22Rv1 (cell line): ENCODE measurements around the gene LAGE3.

ENCODE experiments used
- H3K27ac ChIP-seq: fragments of 450-650 bp; 2 replicates; pipeline ENCODE4 v1.5.1; 2017
- ZFX ChIP-seq: fragments of 450-650 bp; IDR thresholded peaks from 2 replicates; pipeline ENCODE4 v1.6.1; 2017; ENCODE audit warnings: antibody characterized with exemption, borderline replicate concordance
- TF ChIP-seq, protein P1 (sequence below): fragments of 450-650 bp; IDR thresholded peaks from 2 replicates; pipeline ENCODE4 v1.5.1; 2017; ENCODE audit warnings: mild to moderate bottlenecking

The LAGE3 gene

DNA sequence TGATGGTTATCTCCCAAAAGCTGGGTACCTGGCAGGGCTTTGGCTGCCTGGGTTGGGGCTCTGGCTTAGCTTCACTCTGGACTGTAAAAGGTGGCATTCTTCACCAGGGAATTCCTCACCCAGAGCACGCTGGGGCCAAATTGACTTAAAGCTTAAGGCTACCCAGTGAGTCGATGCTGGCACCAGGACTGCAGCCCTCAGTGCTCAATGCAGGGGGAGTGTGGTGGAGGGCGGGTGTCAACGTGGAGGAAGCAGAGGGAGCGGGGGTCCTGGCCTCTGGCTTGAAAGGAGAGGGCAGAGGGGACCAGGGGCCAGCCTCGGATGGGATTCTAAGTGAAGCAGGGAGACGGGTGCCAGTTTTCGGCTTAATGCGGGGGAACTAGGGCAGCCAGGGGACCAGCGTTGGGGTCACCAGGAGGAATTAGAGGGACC lies 35.6 kb downstream of the LAGE3 start:
- TF ChIP-seq, protein P1, sequence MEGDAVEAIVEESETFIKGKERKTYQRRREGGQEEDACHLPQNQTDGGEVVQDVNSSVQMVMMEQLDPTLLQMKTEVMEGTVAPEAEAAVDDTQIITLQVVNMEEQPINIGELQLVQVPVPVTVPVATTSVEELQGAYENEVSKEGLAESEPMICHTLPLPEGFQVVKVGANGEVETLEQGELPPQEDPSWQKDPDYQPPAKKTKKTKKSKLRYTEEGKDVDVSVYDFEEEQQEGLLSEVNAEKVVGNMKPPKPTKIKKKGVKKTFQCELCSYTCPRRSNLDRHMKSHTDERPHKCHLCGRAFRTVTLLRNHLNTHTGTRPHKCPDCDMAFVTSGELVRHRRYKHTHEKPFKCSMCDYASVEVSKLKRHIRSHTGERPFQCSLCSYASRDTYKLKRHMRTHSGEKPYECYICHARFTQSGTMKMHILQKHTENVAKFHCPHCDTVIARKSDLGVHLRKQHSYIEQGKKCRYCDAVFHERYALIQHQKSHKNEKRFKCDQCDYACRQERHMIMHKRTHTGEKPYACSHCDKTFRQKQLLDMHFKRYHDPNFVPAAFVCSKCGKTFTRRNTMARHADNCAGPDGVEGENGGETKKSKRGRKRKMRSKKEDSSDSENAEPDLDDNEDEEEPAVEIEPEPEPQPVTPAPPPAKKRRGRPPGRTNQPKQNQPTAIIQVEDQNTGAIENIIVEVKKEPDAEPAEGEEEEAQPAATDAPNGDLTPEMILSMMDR, result no peak
- TF ChIP-seq ZFX, result no peak
- H3K27ac ChIP-seq, result peak overlapping the region; percentile 72

DNA sequence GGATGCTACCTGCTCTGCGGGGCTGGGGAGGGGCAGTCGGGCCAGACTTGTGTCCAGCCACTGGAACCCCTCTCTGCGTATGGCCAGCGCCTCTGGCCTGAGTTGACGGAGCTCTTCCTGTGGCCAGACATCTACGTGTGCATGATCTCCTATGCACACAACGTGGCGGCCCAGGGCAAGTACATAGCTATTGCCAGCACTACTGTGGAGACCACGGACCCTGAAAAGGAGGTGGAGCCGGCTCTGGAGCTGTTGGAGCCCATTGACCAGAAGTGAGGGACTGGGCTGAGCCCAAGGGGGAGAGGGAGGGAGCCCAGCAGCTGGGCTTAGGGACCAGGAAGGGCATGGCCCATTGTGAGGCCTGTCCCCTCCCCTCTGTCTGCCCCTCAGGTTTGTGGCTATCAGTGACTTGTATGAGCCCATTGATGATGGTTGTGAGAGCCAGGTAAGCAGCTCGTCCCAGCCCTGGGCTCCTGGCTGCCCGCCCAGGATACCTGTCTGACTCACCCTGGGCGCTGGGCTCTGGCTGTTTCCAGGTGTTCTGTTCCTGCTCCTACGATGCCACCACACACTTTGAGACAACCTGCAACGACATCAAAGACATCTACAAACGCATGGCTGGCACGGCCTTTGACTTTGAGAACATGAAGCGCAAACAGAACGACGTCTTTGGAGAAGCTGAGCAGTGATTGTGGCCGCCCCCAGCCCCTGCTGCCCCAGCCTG lies 36.9 kb downstream of the LAGE3 start:
- no peak overlapping the region for H3K27ac ChIP-seq
- TF ChIP-seq ZFX, result no peak

DNA sequence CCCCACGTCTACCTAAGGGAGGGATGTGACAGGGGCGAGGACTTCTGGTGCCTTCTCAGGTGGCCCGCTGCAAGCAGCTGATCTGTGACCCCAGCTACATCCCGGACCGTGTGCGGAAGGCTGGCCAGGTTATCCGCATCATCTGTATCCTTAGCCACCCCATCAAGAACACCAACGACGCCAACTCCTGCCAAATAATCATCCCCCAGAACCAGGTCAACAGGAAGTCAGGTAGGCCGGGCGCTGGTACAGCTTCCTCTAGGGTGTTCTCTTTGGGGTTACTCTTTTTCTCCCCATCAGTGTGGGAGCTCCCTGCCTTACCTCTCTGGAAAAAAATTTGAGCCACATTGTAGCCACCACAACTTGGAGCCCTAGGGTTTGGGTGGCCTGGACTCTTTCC lies 37.5 kb downstream of the LAGE3 start:
- H3K27ac ChIP-seq, result no peak overlapping the region
- no peak for TF ChIP-seq ZFX
- TF ChIP-seq, protein P1, result no peak

DNA sequence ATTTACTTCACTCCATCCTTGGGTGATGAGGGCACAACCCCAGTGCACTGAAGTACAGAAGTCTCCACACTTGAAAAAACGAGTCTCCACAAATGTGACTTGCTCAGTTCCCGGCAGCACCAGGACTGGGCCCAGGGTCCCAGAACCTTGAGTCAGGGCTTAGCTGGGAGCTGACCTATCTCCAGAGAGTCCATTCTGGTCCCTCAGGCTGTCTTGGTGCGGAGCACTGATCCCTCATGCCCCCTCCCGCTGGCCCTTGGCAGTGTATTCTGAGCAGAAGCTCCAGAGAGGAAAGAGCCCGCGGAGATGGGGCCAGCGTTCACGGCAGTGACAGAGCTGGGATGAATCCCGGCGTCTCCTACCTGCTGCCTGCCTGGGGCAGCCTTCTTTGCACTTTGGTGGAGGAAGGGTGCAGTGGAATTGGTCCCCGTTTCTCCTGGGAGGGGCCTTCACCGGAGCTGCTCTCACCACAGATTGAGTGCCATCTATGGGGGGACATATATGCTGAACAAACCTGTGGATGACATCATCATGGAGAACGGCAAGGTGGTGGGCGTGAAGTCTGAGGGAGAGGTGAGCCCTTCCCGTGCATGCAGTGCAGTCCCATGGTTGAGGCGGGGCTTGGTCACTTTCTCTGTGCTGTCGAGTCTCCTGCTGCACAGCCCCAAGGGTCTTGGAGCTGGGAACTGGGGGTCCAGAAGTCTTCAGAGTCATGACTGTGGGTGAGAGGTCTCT lies 38.3 kb downstream of the LAGE3 start:
- TF ChIP-seq ZFX, result no peak
- TF ChIP-seq, protein P1, result no peak
- H3K27ac ChIP-seq, result no peak overlapping the region

DNA sequence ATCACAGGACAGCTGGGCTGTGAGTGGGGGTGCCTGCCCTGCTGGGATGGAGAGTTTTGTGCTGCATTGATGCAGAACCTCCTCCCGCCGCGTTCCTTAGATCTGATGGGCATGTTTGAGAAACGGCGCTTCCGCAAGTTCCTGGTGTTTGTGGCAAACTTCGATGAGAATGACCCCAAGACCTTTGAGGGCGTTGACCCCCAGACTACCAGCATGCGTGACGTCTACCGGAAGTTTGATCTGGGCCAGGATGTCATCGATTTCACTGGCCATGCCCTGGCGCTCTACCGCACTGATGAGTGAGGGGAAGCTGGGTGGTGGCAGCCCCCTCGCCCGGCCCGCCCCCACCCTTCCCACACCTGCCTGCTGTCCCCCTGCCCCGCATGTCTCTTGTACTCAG lies 39.2 kb downstream of the LAGE3 start:
- no peak for TF ChIP-seq ZFX
- TF ChIP-seq, protein P1, result no peak

DNA sequence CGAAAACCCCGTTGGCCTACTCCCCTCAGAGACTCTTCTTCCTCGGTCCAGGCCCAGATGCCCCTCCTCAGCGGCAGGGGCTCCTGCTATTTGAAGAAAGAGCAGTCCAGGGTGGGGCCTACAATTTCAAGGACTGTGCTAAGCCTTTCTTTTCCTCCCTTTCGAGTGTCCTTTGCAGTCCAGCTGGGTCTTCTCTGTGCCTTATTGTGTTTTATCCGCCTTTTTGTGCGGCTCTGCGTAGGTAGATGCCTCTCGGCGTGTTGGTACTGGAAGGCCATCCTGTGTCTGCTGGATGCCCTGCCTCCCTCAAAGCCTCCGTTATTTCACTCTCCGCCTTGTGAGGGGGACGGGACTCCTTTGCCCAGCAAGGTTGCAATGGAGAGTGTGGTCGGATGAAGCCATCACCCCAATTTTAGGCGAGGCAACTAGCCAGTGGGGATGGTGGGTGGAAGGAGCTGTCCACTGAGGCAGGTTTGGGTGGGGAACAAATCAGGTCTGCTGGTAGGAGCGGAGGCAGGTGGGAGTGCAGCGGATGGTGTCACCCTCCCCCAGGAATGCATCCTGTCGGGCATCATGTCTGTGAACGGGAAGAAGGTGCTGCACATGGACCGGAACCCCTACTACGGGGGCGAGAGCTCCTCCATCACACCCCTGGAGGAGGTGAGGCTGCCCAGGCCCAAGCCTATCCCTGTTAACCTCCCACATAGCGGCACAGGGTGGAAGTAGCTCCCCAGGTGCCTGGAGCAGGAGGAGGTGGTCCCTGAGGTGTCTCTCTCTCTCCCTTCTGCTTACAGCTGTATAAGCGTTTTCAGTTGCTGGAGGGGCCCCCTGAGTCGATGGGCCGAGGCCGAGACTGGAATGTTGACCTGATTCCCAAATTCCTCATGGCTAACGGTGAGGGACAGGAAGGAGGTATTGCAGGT lies 40.8 kb downstream of the LAGE3 start:
- no peak for TF ChIP-seq ZFX
- TF ChIP-seq, protein P1, result no peak
- H3K27ac ChIP-seq, result peak overlapping the region; percentile 69

More for the DNA sequence above, 39.2 kb downstream of the LAGE3 start:
- H3K27ac ChIP-seq, result no peak overlapping the region

DNA sequence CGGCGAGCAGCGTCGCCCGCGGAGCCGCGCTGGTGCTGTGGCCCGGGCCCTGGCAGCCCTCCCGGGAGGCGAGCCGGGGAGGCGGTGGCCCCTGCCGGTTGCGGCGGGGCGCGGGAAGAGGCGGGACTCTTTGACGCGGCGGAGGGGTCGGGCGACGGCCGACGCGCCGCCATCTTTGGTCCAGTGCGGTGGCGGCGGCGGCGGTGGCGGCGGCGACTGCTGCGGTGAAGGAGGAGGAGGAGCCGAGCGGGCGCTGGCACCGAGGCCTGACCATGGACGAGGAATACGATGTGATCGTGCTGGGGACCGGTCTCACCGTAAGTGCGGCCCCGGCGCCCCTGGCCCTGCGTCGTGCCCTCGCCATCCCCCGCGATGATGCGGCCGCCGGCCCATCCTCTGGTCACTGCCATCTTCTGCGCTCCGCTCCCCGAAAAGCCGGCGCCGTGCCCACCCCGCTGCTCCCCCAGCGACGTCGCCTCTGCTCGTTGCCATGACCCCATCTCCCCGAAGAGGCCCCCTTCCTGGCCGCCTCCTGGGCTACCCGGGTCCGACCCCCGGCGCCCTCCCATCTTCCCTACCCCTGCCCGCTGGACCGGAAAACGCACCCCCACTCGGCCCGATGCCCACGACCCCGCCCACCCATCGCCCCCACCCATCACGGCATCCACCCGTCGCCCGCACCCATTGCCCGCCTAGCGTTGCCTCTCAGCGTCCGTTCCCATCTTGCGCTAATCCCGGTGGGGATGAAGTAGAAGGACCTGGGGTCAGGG lies 41.9 kb downstream of the LAGE3 start, which contains the start of gene GDI1:
Gene GDI1 (plus strand): TSS at position 172 of the 770 bp plus-strand sequence. CDS start 101 bp downstream, at position 273.
- TF ChIP-seq, protein P1, result no peak
- no peak for TF ChIP-seq ZFX
- peak within 1 kb of the TSS; percentile 69 for H3K27ac ChIP-seq
